Esophagus squamous epithelium (tissue), 4 donors: ENCODE data around the gene REEP2.

ENCODE experiments used
- POLR2A ChIP-seq, 4 donors: fragments of 450-650 bp; IDR thresholded peaks; one replicate each; pipeline ENCODE4 v1.6.1; 2017; ENCODE audit warnings: antibody characterized with exemption in 4 of 4, mild to moderate bottlenecking in 4 of 4, moderate library complexity in 3 of 4
- TF ChIP-seq, protein P1 (sequence below), 6 experiments: fragments of 450-650 bp in 4 of 6; fragments of 200-600 bp in 2 of 6; sonication (generic) in 2 of 6; IDR thresholded peaks; one replicate each; pipeline ENCODE4 v1.5.1; 2016 to 2019; ENCODE audit warnings: antibody characterized with exemption in 6 of 6, mild to moderate bottlenecking in 4 of 6, moderate library complexity in 4 of 6

GRCh38 chr5:138469540-138470321 is 30.9 kb downstream of the REEP2 start:
- TF ChIP-seq, protein P1, sequence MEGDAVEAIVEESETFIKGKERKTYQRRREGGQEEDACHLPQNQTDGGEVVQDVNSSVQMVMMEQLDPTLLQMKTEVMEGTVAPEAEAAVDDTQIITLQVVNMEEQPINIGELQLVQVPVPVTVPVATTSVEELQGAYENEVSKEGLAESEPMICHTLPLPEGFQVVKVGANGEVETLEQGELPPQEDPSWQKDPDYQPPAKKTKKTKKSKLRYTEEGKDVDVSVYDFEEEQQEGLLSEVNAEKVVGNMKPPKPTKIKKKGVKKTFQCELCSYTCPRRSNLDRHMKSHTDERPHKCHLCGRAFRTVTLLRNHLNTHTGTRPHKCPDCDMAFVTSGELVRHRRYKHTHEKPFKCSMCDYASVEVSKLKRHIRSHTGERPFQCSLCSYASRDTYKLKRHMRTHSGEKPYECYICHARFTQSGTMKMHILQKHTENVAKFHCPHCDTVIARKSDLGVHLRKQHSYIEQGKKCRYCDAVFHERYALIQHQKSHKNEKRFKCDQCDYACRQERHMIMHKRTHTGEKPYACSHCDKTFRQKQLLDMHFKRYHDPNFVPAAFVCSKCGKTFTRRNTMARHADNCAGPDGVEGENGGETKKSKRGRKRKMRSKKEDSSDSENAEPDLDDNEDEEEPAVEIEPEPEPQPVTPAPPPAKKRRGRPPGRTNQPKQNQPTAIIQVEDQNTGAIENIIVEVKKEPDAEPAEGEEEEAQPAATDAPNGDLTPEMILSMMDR (IDR thresholded peaks at IDR 0.05): no peak
- no peak for TF ChIP-seq POLR2A (IDR thresholded peaks at IDR 0.05)
